Panc1 (cell line): ENCODE measurements around the gene PLD2. TPM values are rescaled to one million over a fixed set of nuclear protein-coding genes. Genes with fewer than 3 reads are reported as not detected.

Source experiments
- ATAC-seq: fragments of 200-7000 bp; cut with Tn5 transposase; 2 replicates; pipeline ENCODE4 v1.9.1; 2020; ENCODE audit warnings: mild to moderate bottlenecking, moderate library complexity
- BruUV-seq: library from RNA; stranded (reverse); fragments of 400-500 nt; replicated peaks from 2 replicates; lab custom pipeline; 2021; lab: Mats Ljungman, UMichigan
- CTCF ChIA-PET: fragments of 300-600 bp; sonication (Branson Sonifier 250); formaldehyde crosslinking; loops from one replicate; lab custom pipeline; 2022; ENCODE audit warnings: antibody characterized with exemption; lab: Charles Lee
- POLR2A ChIA-PET: fragments of 300-600 bp; sonication (Branson Sonifier 250); formaldehyde crosslinking; loops from one replicate; lab custom pipeline; 2022; ENCODE audit warnings: antibody characterized with exemption; lab: Charles Lee
- DNase-seq: peaks from one replicate; pipeline ENCODE4 v3.0.0-alpha.2; 2010; ENCODE audit warnings: low read depth, low spot score
- H3K27ac ChIP-seq: 2 replicates; pipeline ENCODE4 v1.5.1; 2011; ENCODE audit warnings: mild to moderate bottlenecking, low read length, inconsistent platforms
- H3K27me3 ChIP-seq: fragments of 200-500 bp; sonication (Bioruptor generic); 2 replicates; pipeline ENCODE4 v1.6.0; 2014; ENCODE audit warnings: low read length, inconsistent platforms; ENCODE audit not compliant: control insufficient read depth, insufficient read depth
- H3K36me3 ChIP-seq: fragments of 200-500 bp; sonication (Bioruptor generic); 2 replicates; pipeline ENCODE4 v1.5.1; 2014; ENCODE audit warnings: inconsistent platforms, mild to moderate bottlenecking, low read length, moderate library complexity; ENCODE audit not compliant: control insufficient read depth, insufficient read depth
- H3K4me1 ChIP-seq: 2 replicates; pipeline ENCODE4 v1.5.1; 2011; ENCODE audit warnings: inconsistent platforms, mild to moderate bottlenecking, low read length, moderate library complexity; ENCODE audit not compliant: control insufficient read depth, insufficient read depth
- H3K4me3 ChIP-seq, 2 experiments: 2 replicates each; pipeline ENCODE4 v1.5.1; 2011 to 2012; ENCODE audit warnings: low read depth in 2 of 2, low read length in 2 of 2, mild to moderate bottlenecking in 2 of 2, inconsistent platforms in 1 of 2, moderate library complexity in 1 of 2
- H3K9me3 ChIP-seq: fragments of 200-500 bp; sonication (Bioruptor generic); 2 replicates; pipeline ENCODE4 v1.5.1; 2014; ENCODE audit warnings: low read depth, mild to moderate bottlenecking, inconsistent platforms, low read length, moderate library complexity; ENCODE audit not compliant: control insufficient read depth, insufficient read depth
- CTCF ChIP-seq: fragments of 450-650 bp; IDR thresholded peaks from 2 replicates; pipeline ENCODE4 v1.5.1; 2017; ENCODE audit warnings: mild to moderate bottlenecking
- POLR2AphosphoS5 ChIP-seq: IDR thresholded peaks from 2 replicates; pipeline ENCODE4 v1.6.1; 2012; ENCODE audit warnings: mild to moderate bottlenecking, low read depth, low read length, moderate library complexity
- REST ChIP-seq, 2 experiments: IDR thresholded peaks; 2 replicates each; pipeline ENCODE4 v1.6.1; 2011 to 2012; ENCODE audit warnings: low read depth in 2 of 2, control low read depth in 1 of 2, low read length in 1 of 2, mild to moderate bottlenecking in 1 of 2, moderate library complexity in 1 of 2; ENCODE audit not compliant: insufficient read depth in 1 of 2
- SIN3A ChIP-seq: IDR thresholded peaks from 2 replicates; pipeline ENCODE4 v1.6.1; 2012; ENCODE audit warnings: low read depth, mild to moderate bottlenecking, low read length, moderate library complexity, borderline replicate concordance; ENCODE audit not compliant: insufficient read depth
- TCF7L2 ChIP-seq: IDR thresholded peaks from 2 replicates; pipeline ENCODE4 v1.6.1; 2011; ENCODE audit warnings: mild to moderate bottlenecking, low read depth, low read length, inconsistent platforms
- in situ Hi-C: cut with HindIII; loops from 2 replicates; pipeline ENCODE4 v1.10.0; 2016; ENCODE audit warnings: low sequenced_read_pairs, low pct_unique_long_range_greater_than_20kb
- intact Hi-C: fragments of 100-400 bp; cut with micrococcal nuclease; formaldehyde crosslinking; loops from one replicate; pipeline ENCODE4 v1.10.0; 2022; ENCODE audit not compliant: unreplicated experiment
- total RNA-seq: library from RNA; stranded (reverse); gene quantifications from one replicate; pipeline ENCODE4 v1.2.1, GENCODE V29; 2021; ENCODE audit not compliant: unreplicated experiment

PLD2 gene
- total RNA-seq, 1 experiment from 2014 or later, result 40.2 TPM

- POLR2A ChIA-PET, result interaction anchor here (0.6 kb wide), 1 partner anchor 49 kb away, joined by 8 read pairs; the partner anchor contains the start of gene PSMB6
- TF ChIP-seq REST (IDR thresholded peaks at IDR 0.05; ENCODE audit: insufficient read depth in 1 of 2, low read depth in 2 of 2, low read length in 1 of 2) (no peak), CTCF (no peak), SIN3A (no peak), POLR2AphosphoS5 (no peak), TCF7L2 (no peak)
- intact Hi-C loops, result no loop called here
- no TSS peak for BruUV-seq
- Histone ChIP-seq H3K27me3 (no peaks in the 10 kb centered on the region), H3K27ac (no peak overlapping the region), H3K4me3 (no peak overlapping the region), H3K9me3 (no peaks in the 10 kb centered on the region), H3K4me1 (peaks cover 2% of the 10 kb centered on the region), H3K36me3 (no peaks in the 10 kb centered on the region)
- CTCF ChIA-PET, result no interaction called here
- DNase-seq (no peak), ATAC-seq (no peak)
- in situ Hi-C loops, result no loop called here
Measured at GRCh38 chr17:4845118-4845517, 38.2 kb downstream of the PLD2 start.

DNA sequence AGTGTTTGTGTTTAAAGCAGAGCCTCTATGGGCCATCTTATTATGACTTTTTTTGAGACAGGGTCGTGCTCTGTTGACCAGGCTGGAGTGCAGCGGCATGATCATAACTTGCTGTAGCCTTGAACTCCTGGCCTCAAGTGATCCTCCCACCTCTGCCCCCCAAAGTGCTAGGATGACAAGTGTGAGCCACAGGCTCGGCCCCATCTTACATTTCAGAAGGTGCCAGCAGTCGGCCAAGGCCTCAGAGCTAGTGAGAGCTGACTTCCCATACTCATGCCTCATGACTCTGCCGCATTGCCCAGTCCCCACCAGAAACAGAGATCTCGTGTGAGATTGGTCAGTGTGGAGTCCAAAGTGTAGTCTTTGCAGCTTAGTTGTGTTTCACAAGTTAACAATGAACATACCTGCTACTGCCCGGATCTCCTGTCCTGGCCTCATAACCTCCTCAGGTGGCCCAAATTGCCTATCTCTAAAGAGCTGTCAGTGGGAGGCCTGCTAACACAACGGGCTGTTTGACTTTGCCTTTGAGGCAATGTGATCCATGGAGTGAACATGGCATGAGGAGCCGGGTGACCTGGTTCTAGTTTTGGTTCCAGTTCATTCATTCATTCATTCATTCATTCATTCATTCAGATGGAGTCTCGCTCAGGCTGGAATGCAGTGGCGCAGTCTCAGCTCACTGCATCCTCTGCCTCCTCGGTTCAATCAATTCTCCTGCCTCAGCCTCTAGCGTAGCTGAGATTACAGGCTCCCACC lies 39.9 kb downstream of the PLD2 start:
- H3K4me1 ChIP-seq, result no peaks in the 10 kb centered on the region; the same call in 1 of the 2 replicates
- ChIA-PET POLR2A (no interaction called here), CTCF (no interaction called here)
- no peaks in the 10 kb centered on the region for H3K9me3 ChIP-seq
- in situ Hi-C loops (no loop called here), intact Hi-C loops (no loop called here)
- ATAC-seq (no peak), DNase-seq (no peak)
- no TSS peak for BruUV-seq
- no peak overlapping the region for H3K4me3 ChIP-seq
- no peak overlapping the region for H3K27ac ChIP-seq
- no peaks in the 10 kb centered on the region for H3K36me3 ChIP-seq
- H3K27me3 ChIP-seq, result no peaks in the 10 kb centered on the region
- TF ChIP-seq SIN3A, result no peak
- no peak for TF ChIP-seq POLR2AphosphoS5
- no peak for TF ChIP-seq CTCF
- no peak for TF ChIP-seq REST (IDR thresholded peaks at IDR 0.05; ENCODE audit: insufficient read depth in 1 of 2, low read depth in 2 of 2, low read length in 1 of 2)
- TF ChIP-seq TCF7L2, result no peak
